Chondrocyte (in vitro differentiated cells): ENCODE data around the gene HCK. TPM values are rescaled to one million over a fixed set of nuclear protein-coding genes. Genes with fewer than 3 reads are reported as not detected.

Source experiments
- DNase-seq: peaks from one replicate; pipeline ENCODE4 v3.0.0; 2021; ENCODE audit warnings: mixed read lengths, low spot score
- H3K27ac Mint-ChIP-seq: one replicate; pipeline ENCODE4 v1.8.0; 2021; ENCODE audit warnings: mild to moderate bottlenecking, moderate library complexity, mixed read lengths; ENCODE audit not compliant: unreplicated experiment
- H3K27me3 Mint-ChIP-seq: 2 replicates; pipeline ENCODE4 v1.8.0; 2021; ENCODE audit warnings: low read depth, mixed read lengths
- H3K36me3 Mint-ChIP-seq: 2 replicates; pipeline ENCODE4 v1.8.0; 2021; ENCODE audit warnings: low read depth, mixed read lengths
- H3K4me1 Mint-ChIP-seq: 2 replicates; pipeline ENCODE4 v1.8.0; 2021; ENCODE audit warnings: low read depth, mild to moderate bottlenecking, mixed read lengths
- H3K4me3 Mint-ChIP-seq: one replicate; pipeline ENCODE4 v1.8.0; 2021; ENCODE audit warnings: mild to moderate bottlenecking, moderate library complexity, mixed read lengths; ENCODE audit not compliant: unreplicated experiment
- H3K9me3 Mint-ChIP-seq: 2 replicates; pipeline ENCODE4 v1.8.0; 2021; ENCODE audit warnings: low read depth, mixed read lengths
- CTCF ChIP-seq: fragments of 200-600 bp; sonication (generic); IDR thresholded peaks from 2 replicates; pipeline ENCODE4 v1.5.0; 2021; ENCODE audit warnings: antibody characterized with exemption, mild to moderate bottlenecking, moderate library complexity
- total RNA-seq: library from RNA; stranded (reverse); gene quantifications from 3 replicates; pipeline ENCODE4 v1.2.1, GENCODE V29; 2021

Gene HCK
- total RNA-seq, 1 donor from 2014 or later = not detected

- Mint-ChIP-seq H3K4me3 (no peak overlapping the region), H3K4me1 (peaks cover 20% of the 10 kb centered on the region), H3K27ac (no peak overlapping the region), H3K36me3 (no peaks in the 10 kb centered on the region), H3K9me3 (no peaks in the 10 kb centered on the region), H3K27me3 (peaks cover 34% of the 10 kb centered on the region)
- DNase-seq = no peak
- TF ChIP-seq CTCF = no peak
These were observed 12.6 kb downstream of the HCK start for GRCh38 chr20:32064667-32065066.

GRCh38 chr20:32067234-32067821 lies 15.3 kb downstream of the HCK start:
- peaks cover 18% of the 10 kb centered on the region for H3K4me1 Mint-ChIP-seq
- no peaks in the 10 kb centered on the region for H3K36me3 Mint-ChIP-seq
- peaks cover 10% of the 10 kb centered on the region for H3K27me3 Mint-ChIP-seq
- no peak for TF ChIP-seq CTCF
- no peaks in the 10 kb centered on the region for H3K9me3 Mint-ChIP-seq
- H3K27ac Mint-ChIP-seq = peak overlapping the region; percentile 89
- no peak for DNase-seq
- H3K4me3 Mint-ChIP-seq = no peak overlapping the region

- no peak for TF ChIP-seq CTCF
- Mint-ChIP-seq H3K4me3 (no peak overlapping the region), H3K27me3 (peaks cover 7% of the 10 kb centered on the region), H3K4me1 (peaks cover 18% of the 10 kb centered on the region), H3K36me3 (no peaks in the 10 kb centered on the region), H3K27ac (peak overlapping the region; percentile 57), H3K9me3 (no peaks in the 10 kb centered on the region)
- DNase-seq = no peak
These were observed 16.1 kb downstream of the HCK start for GRCh38 chr20:32068174-32068573.

- DNase-seq = no peak
- Mint-ChIP-seq H3K27ac (no peak overlapping the region), H3K4me1 (peaks cover 18% of the 10 kb centered on the region), H3K9me3 (no peaks in the 10 kb centered on the region), H3K27me3 (peaks cover 6% of the 10 kb centered on the region), H3K36me3 (no peaks in the 10 kb centered on the region), H3K4me3 (no peak overlapping the region)
- no peak for TF ChIP-seq CTCF
These were observed 17.7 kb downstream of the HCK start for GRCh38 chr20:32069711-32070110.

- Mint-ChIP-seq H3K27me3 (peaks cover 9% of the 10 kb centered on the region), H3K27ac (no peak overlapping the region)
These were observed 18.2 kb downstream of the HCK start for GRCh38 chr20:32070282-32070681.

More at GRCh38 chr20:32070282-32070681, 18.2 kb downstream of the HCK start:
- no peaks in the 10 kb centered on the region for H3K36me3 Mint-ChIP-seq
- TF ChIP-seq CTCF = no peak
- no peak for DNase-seq
- peaks cover 18% of the 10 kb centered on the region for H3K4me1 Mint-ChIP-seq
- no peaks in the 10 kb centered on the region for H3K9me3 Mint-ChIP-seq
- H3K4me3 Mint-ChIP-seq = no peak overlapping the region
